ENCODE data around the gene FAM187B.

The FAM187B gene

DNA sequence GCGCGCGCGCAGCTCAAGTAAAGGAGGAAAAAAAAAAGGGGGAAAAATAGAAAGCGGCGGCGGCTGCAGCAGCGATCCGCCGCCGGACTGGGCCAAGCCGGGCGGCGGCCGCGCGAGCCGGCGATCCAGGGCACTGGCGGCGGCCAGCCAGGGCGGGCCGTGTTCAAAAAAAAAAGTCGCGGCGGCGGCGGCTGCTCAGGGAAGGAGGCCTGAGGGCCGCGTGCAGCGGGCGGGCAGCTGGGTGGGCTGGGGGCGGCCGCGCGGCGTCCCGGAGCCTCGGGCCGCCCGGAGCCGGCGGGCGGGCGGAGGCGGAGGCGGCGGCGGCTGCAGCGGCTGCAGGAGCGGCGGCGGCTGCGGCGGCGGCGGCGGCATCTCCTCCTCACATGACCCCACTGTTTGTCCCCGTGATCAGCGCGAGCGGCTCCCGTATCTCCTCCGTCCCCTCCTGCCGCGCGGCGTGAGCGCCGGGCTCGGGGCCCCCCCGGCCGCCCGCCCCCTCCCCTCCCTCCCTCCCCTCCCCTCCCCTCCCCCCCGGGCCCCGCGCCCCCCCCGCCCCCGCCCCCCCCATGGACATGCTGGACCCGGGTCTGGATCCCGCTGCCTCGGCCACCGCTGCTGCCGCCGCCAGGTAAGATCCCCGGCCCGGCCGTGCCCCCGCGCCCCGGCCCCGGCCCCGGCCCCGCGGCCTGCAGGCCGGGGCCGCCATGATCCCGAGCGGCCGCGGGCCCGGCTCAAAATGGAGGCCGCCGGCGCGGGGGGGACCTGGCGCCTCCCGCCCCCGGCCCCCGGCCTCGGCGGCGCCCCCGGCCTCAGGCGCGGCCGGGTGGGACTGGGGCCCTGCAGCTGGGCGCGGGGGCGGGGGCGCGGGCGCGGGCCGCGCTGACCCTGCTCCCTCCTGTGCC, 40.2 kb upstream of the FAM187B start, which contains the start of gene USF2:
TSS of gene USF2 (plus strand) at position 427 of the 902 bp plus-strand sequence. CDS start at position 567, 140 bp downstream.
- H3K4me3 ChIP-seq (ENCODE audit: extremely low read depth, insufficient read depth, low read length, poor library complexity, severe bottlenecking) = peak within 1 kb of the TSS; percentile 77
- 0 to 1% methylated on average over 29 to 52 of the region's 126 CpGs for WGBS, 2 experiments (ENCODE audit: insufficient coverage in 2 of 2)
- peaks cover 50% of the 10 kb centered on the region for H3K36me3 ChIP-seq (ENCODE audit: control insufficient read depth, insufficient read depth, low read length)

DNA sequence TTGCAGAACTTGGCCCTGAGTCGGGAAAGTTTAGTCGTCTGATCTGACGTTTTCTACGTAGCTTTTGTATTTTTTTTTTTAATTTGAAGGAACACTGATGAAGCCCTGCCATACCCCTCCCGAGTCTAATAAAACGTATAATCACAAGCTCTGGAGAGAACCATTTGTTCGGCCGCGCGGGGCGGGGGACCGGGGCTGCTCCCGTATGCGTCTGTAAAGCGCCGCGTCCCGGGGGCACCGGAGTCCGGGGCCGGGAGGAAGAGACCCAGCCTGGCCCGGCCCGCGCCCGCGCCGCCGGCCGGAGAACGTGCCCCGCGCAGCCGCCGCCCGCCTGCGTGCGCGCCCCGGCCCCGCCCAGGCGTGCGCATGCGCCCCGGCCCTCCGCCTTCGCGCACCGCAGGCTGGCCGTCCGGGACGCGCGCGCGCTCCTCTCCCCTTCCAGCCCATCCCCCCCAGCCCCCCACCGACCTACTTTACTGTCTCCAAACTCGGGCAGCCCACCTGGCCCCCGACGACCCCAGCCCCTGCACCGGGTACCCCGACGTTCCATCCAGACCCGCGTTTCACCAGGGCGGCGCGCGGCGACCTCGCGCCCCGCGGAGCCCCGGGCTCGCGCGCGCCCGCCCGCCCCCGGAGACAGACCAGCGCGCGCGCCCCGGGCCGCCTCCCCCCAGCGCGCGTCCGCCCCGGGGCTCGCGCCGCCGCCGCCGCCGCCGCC, 39.4 kb upstream of the FAM187B start:
- peaks cover 42% of the 10 kb centered on the region for H3K36me3 ChIP-seq (ENCODE audit: control insufficient read depth, insufficient read depth, low read length)
- H3K4me3 ChIP-seq (ENCODE audit: extremely low read depth, insufficient read depth, low read length, poor library complexity, severe bottlenecking) = peak overlapping the region; percentile 77
- WGBS, 2 experiments (ENCODE audit: insufficient coverage in 2 of 2) = 0 to 1% methylated on average over 26 to 47 of the region's 100 CpGs
- H3K27ac ChIP-seq (ENCODE audit: low read depth, low read length, severe bottlenecking) = peak overlapping the region; percentile 78
- H3K4me1 ChIP-seq (ENCODE audit: control insufficient read depth, insufficient read depth, low read length, poor library complexity, severe bottlenecking) = peaks cover 5% of the 10 kb centered on the region
- no peaks in the 10 kb centered on the region for H3K9me3 ChIP-seq (ENCODE audit: control insufficient read depth, low read length)

More for the DNA sequence above, 40.2 kb upstream of the FAM187B start, which contains the start of gene USF2:
- Histone ChIP-seq H3K4me1 (ENCODE audit: control insufficient read depth, insufficient read depth, low read length, poor library complexity, severe bottlenecking) (peaks cover 5% of the 10 kb centered on the region), H3K27ac (ENCODE audit: low read depth, low read length, severe bottlenecking) (peak within 1 kb of the TSS; percentile 78), H3K9me3 (ENCODE audit: control insufficient read depth, low read length) (no peaks in the 10 kb centered on the region)

DNA sequence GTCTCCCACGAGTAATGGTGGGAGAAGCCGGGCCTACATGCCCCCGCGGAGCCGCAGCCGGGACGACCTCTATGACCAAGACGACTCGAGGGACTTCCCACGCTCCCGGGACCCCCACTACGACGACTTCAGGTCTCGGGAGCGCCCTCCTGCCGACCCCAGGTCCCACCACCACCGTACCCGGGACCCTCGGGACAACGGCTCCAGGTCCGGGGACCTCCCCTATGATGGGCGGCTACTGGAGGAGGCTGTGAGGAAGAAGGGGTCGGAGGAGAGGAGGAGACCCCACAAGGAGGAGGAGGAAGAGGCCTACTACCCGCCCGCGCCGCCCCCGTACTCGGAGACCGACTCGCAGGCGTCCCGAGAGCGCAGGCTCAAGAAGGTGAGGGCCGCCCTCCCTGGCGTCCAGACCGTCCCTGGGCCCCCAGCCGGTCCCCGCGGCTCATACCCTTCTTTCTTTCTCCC, 38.8 kb upstream of the FAM187B start:
- H3K36me3 ChIP-seq (ENCODE audit: control insufficient read depth, insufficient read depth, low read length) = peaks cover 38% of the 10 kb centered on the region
- H3K9me3 ChIP-seq (ENCODE audit: control insufficient read depth, low read length) = no peaks in the 10 kb centered on the region
- H3K4me1 ChIP-seq (ENCODE audit: control insufficient read depth, insufficient read depth, low read length, poor library complexity, severe bottlenecking) = peaks cover 5% of the 10 kb centered on the region
- H3K27ac ChIP-seq (ENCODE audit: low read depth, low read length, severe bottlenecking) = peak overlapping the region; percentile 78
- WGBS, 2 experiments (ENCODE audit: insufficient coverage in 2 of 2) = 27 to 32% methylated on average over 14 to 33 of the region's 40 CpGs
- H3K4me3 ChIP-seq (ENCODE audit: extremely low read depth, insufficient read depth, low read length, poor library complexity, severe bottlenecking) = peak overlapping the region; percentile 77

DNA sequence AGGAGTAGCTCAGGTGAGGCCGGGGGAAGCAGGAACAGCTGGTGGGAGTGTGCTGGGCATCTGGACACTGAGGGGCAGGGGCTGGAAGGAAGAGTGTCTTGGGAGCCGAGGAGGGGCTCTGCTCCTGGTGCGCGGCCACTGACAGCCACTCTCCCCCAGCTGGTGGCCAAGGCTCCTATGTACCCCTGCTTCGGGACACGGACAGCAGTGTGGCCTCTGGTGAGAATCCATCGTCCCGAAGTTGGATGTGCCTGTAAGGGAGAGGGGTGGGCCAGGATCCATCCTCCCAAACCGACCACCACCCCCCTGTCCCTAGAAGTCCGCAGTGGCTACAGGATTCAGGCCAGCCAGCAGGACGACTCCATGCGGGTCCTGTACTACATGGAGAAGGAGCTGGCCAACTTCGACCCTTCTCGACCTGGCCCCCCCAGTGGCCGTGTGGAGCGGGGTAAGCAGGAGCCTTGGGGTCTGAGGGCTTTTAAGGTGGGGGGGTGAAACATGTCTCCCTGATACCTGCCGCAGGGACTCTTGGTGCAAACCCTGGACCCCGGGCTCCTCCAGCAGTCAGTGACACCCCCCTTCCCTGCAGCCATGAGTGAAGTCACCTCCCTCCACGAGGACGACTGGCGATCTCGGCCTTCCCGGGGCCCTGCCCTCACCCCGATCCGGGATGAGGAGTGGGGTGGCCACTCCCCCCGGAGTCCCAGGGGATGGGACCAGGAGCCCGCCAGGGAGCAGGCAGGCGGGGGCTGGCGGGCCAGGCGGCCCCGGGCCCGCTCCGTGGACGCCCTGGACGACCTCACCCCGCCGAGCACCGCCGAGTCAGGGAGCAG, 38.2 kb upstream of the FAM187B start:
- Histone ChIP-seq H3K4me3 (ENCODE audit: extremely low read depth, insufficient read depth, low read length, poor library complexity, severe bottlenecking) (peak overlapping the region; percentile 77), H3K27ac (ENCODE audit: low read depth, low read length, severe bottlenecking) (no peak overlapping the region), H3K4me1 (ENCODE audit: control insufficient read depth, insufficient read depth, low read length, poor library complexity, severe bottlenecking) (peaks cover 5% of the 10 kb centered on the region), H3K36me3 (ENCODE audit: control insufficient read depth, insufficient read depth, low read length) (peaks cover 34% of the 10 kb centered on the region), H3K9me3 (ENCODE audit: control insufficient read depth, low read length) (no peaks in the 10 kb centered on the region)
- 83 to 86% methylated on average over 20 to 22 of the region's 39 CpGs for WGBS, 2 experiments (ENCODE audit: insufficient coverage in 2 of 2)

DNA sequence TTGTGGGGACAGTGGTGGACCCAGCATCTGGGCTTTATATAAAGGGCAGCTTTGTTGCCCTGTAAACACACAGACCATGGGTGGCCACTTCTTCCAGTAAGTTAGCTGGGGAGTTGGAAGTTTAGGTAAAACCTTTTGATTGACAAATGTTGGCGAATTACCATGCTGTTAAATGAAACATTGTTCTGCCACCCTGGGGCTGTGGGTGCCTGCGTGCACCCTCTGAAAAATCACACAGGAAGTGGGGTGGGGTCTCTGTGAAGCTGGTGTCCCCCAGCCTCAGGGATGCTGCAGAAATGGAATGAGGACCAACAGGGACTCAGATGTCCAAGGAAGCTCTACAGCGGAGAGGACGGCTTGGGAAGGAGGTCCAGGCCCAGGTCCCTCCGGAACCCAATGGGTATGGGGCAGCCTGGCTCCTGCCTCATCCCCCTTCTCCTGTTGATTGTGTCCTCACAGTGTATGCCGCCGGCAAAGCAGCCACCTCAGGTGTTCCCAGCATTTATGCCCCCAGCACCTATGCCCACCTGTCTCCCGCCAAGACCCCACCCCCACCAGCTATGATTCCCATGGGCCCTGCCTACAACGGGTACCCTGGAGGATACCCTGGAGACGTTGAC, 37.5 kb upstream of the FAM187B start:
- no peak overlapping the region for H3K27ac ChIP-seq (ENCODE audit: low read depth, low read length, severe bottlenecking)
- peaks cover 5% of the 10 kb centered on the region for H3K4me1 ChIP-seq (ENCODE audit: control insufficient read depth, insufficient read depth, low read length, poor library complexity, severe bottlenecking)
- peaks cover 28% of the 10 kb centered on the region for H3K36me3 ChIP-seq (ENCODE audit: control insufficient read depth, insufficient read depth, low read length)
- WGBS, 2 experiments (ENCODE audit: insufficient coverage in 2 of 2) = 94 to 96% methylated on average over 9 of the region's 10 CpGs
- no peaks in the 10 kb centered on the region for H3K9me3 ChIP-seq (ENCODE audit: control insufficient read depth, low read length)
- H3K4me3 ChIP-seq (ENCODE audit: extremely low read depth, insufficient read depth, low read length, poor library complexity, severe bottlenecking) = no peak overlapping the region

DNA sequence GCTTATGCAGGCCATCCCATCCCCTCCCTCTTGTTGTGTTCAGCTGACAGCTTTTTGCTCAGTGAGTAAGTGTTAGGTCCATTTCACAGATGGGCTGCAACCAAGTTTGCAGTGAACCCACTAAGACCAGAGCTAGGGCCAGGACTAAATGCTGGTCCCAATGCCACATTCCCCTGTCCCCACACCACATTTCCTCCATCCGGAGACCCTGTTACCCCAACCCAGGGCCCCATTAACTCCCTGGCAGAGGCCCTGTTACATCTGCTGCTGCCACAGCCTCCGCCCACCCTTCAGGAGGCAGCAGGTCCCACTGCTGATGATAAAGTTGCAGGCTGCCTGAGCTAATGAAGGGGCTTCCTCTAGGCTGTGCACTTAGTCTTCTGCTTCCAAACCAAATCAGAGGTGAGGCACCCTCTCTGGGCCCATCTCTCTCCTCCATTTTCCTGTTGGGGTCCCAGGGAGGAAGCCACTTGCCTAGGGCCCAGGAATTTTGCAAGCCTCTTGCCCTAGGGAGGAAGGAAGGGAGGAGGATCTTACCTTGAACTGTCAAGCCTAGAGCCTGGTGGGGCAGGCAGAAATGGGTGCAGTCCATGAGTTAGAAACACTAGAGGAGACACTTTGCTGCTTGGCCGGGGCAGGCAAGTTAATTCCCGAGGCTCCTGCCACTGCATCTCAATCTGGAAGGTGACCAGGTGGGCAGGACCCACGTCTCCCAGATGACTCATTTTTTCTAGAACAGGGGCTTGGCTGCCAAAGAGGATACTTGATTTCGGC, 36.8 kb upstream of the FAM187B start:
- WGBS, 2 experiments (ENCODE audit: insufficient coverage in 2 of 2) = 97 to 98% methylated on average over 4 to 6 of the region's 6 CpGs
- Histone ChIP-seq H3K4me1 (ENCODE audit: control insufficient read depth, insufficient read depth, low read length, poor library complexity, severe bottlenecking) (peaks cover 5% of the 10 kb centered on the region), H3K4me3 (ENCODE audit: extremely low read depth, insufficient read depth, low read length, poor library complexity, severe bottlenecking) (no peak overlapping the region), H3K9me3 (ENCODE audit: control insufficient read depth, low read length) (no peaks in the 10 kb centered on the region), H3K36me3 (ENCODE audit: control insufficient read depth, insufficient read depth, low read length) (peaks cover 21% of the 10 kb centered on the region), H3K27ac (ENCODE audit: low read depth, low read length, severe bottlenecking) (no peak overlapping the region)

DNA sequence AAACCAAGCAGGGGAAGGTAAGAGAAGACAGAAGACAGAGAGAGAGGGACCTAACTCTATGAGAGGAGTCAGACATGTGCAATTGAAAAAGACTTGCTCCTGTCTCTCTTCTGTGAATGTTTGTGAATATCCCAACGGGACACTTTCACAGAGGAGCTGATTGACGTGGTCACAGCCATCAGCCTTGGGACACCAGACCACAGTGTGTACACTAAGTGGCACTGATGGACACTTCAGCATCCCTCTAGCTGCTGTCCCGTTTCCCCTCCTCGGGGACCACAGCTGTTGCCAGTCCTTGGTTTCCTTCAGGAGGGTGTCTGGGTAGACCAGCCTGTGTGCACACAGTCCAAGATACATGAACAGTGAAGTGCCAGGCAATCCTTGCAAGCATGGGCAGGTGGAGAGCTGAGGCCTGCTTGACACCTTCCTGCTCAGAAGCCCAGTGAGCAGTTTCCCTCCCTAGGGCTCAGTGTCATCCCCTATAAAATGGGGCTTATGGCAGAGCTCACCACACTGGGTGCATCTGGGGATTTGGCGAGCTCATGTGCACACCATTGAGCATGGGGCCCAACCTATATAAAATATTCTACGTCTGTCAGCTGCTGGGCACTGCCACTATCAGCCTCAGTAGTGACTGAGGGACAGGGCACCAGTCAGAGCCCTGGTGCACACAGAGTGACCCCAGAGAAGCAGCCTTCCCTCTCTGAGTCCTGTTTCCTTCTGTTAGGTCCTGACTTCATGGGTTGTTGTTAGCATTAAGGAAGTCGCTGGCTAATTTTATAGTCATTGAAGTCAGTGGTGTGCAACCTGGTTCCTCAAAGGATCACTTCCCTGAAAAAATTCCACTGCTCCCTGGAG, 36.0 kb upstream of the FAM187B start:
- no peaks in the 10 kb centered on the region for H3K9me3 ChIP-seq (ENCODE audit: control insufficient read depth, low read length)
- no peak overlapping the region for H3K27ac ChIP-seq (ENCODE audit: low read depth, low read length, severe bottlenecking)
- H3K4me1 ChIP-seq (ENCODE audit: control insufficient read depth, insufficient read depth, low read length, poor library complexity, severe bottlenecking) = peaks cover 5% of the 10 kb centered on the region
- H3K4me3 ChIP-seq (ENCODE audit: extremely low read depth, insufficient read depth, low read length, poor library complexity, severe bottlenecking) = no peak overlapping the region
- peaks cover 18% of the 10 kb centered on the region for H3K36me3 ChIP-seq (ENCODE audit: control insufficient read depth, insufficient read depth, low read length)
- 90 to 99% methylated on average over 5 to 6 of the region's 7 CpGs for WGBS, 2 experiments (ENCODE audit: insufficient coverage in 2 of 2)

DNA sequence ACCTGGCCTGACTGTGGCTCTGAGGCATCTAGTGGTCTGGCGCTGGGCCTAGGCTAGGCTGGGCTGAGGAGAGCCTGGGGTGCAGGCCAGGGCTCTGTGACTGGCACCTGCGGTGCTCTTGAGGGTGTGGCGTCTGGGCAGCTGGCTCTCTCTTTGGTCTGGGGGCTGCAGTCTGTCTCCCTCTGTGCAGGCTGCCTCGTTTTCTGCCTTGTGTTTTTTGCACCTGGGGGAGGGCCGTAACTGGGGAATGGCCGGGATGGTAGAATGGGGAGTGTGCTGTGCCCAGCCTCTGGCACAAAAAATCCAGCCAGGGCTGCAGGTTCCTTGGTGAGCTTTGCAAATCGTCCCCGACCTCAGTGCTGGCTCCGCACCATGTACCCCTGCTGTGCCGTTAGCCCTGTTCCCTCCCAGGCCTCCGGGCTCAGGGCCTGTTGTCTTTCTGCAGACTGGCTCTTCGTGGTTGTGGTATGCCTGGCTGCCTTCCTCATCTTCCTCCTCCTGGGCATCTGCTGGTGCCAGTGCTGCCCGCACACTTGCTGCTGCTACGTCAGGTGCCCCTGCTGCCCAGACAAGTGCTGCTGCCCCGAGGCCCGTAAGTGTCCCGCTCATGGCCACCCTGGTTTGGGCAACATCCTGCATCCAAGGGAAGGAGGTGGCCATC, 33.7 kb upstream of the FAM187B start:
- H3K4me1 ChIP-seq (ENCODE audit: control insufficient read depth, insufficient read depth, low read length, poor library complexity, severe bottlenecking) = peaks cover 5% of the 10 kb centered on the region
- H3K4me3 ChIP-seq (ENCODE audit: extremely low read depth, insufficient read depth, low read length, poor library complexity, severe bottlenecking) = no peak overlapping the region
- no peak overlapping the region for H3K27ac ChIP-seq (ENCODE audit: low read depth, low read length, severe bottlenecking)
- WGBS, 2 experiments (ENCODE audit: insufficient coverage in 2 of 2) = 87 to 89% methylated on average over 16 of the region's 17 CpGs
- H3K36me3 ChIP-seq (ENCODE audit: control insufficient read depth, insufficient read depth, low read length) = peaks cover 18% of the 10 kb centered on the region
- no peaks in the 10 kb centered on the region for H3K9me3 ChIP-seq (ENCODE audit: control insufficient read depth, low read length)

All from mesodermal cell (in vitro differentiated cells).